ENCODE results near the gene STX4.

DNA sequence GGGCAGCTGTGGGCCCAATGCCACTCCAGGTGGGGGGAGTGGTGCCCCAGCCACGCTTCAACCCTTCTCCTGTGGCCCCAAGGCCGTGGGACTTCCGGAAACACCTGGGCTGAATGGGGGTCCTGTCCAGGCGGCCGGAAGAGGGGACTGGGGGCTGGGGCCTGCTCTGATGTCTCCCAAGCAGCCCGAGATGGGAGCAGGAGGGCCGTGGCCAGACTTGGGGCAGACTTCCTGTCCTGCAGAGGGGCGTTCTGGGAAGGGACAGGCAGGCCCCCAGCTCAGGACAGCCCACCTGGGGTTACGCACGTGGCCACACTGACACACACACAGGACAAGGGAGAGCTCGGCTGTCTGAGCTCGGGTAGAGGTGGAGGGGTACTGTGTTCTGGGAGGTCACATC, 43.3 kb upstream of the STX4 start:
- TF ChIP-seq FOXP2 (optimal IDR thresholded peaks at IDR 0.05; ENCODE audit: borderline replicate concordance, extremely low read depth, extremely low read length, insufficient read depth) (no peak), SIN3A (IDR thresholded peaks at IDR 0.05; ENCODE audit: borderline replicate concordance, insufficient read depth, low read length) (no peak), TAF1 (IDR thresholded peaks at IDR 0.05; ENCODE audit: borderline replicate concordance, insufficient read depth, low read length) (no peak), POLR2AphosphoS5 (IDR thresholded peaks at IDR 0.05; ENCODE audit: low read depth, low read length) (no peak), REST (IDR thresholded peaks at IDR 0.05; ENCODE audit: insufficient read depth in 1 of 2, low read depth in 2 of 2, low read length in 2 of 2) (no peak)
